HG02763 (cell line): ENCODE data around the gene ORM2.
"Not testable (repeated sequence)": the region's sequence is repeated elsewhere in the genome, so short reads cannot be mapped to it uniquely, and the experiment has no call there.

Source experiments
- ATAC-seq: cut with Tn5 transposase; IDR thresholded peaks from one replicate; pipeline ENCODE4 v1.9.1; 2021; ENCODE audit warnings: mild to moderate bottlenecking, moderate library complexity; ENCODE audit not compliant: unreplicated experiment

The ORM2 gene

DNA sequence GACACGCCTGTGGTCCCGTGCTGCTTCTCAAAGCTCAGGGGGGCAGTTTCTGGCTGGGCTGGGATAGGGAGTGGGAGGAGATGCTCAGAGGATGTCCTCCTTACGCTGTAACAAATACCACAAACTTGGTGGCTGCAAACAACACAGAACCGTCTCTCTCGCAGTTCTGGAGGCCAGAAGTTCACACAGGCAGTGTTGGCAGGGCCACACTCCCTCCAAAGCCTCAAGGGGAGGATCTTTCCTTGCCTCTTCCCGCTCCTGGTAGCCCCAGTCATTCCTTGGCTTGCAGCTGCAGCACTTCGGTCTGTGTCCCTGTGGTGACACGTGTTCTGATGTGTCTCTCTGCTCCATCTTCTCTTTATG, 17.2 kb upstream of the ORM2 start:
- ATAC-seq, result no peak

DNA sequence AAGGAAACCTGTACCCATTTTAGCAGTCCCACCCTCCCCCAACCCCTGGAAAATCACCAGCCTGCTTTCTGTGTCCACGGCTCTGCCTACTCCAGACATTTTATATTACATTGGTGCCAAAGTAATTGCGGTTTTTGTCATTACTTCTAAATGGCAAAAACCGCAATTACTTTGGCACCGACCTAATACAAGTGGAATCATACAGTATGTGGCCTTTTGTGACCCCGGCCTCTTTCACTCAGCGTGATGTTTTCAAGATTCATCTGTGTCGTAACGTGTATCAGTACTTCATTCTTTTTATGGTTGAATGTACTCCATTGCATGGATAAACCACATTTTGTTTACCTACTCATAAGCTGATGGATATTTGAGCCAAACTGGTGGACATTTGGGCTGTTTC, 16.5 kb upstream of the ORM2 start:
- no peak for ATAC-seq

DNA sequence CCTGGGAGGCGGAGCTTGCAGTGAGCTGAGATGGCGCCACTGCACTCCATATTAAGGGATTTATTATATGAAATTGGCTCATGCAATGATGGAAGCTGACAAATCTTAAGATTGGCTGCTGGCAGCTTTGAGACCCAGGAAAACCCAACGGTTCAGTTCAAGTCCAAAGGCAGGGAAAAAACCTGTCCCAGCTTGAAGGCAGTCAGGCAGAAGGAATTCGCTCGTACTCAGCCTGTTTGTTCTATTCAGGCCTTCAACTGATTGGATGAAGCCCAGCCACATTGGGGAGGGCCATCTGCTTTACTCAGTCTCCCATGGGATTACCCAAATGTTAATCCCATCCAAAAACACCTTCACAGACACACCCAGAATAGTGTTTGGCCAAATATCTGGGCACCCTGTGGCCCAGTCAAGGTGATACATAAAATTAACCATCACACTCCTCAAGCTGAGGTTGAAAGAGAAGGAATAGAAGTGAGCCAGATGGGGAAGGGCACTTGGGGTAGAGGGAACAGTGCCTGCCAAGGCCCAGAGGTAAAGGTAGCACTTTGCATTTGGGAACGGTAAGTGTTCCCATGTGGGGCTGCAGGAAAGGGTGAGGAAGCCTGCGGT, 15.3 kb upstream of the ORM2 start:
- ATAC-seq, result no peak

DNA sequence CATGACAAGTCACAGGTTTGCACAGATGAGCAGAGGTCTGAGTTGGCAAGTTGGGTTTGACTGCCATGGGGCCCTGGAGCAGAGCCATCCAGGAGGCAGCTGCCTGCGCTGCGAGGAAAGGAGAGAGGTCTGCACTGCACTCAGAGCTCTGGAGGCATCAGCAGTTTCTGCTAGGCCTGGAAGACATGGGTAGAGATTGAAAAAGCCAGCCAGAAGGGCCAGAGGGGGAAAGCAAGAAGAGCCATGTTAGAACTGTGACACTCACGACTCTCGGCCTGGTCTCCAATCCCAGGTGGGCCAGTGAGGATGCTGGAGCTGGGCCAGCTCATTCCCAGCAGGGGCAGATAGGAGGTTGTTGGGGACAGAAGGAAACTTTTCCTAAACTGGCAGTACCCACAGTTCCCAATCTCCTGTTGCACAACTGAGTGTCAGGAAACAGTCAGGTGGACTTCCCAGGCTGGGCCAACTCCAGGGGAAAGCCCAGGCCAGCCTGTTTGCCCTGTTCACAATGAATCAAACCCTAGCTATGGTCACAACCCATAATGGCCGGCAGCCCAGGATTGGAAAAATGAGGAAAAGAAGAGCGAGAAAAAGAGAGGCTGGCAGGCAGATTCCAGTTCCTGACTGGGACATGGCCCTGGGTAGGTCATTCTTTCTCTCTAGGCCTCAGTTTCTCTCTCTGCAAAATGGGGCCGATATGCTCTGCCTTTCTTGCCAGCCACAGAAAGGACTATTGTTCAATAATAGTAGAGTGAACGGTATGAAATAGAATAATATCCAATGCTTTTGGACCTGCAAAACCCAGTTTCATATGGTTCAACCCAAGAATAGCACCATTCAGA, 14.6 kb upstream of the ORM2 start:
- no peak for ATAC-seq

DNA sequence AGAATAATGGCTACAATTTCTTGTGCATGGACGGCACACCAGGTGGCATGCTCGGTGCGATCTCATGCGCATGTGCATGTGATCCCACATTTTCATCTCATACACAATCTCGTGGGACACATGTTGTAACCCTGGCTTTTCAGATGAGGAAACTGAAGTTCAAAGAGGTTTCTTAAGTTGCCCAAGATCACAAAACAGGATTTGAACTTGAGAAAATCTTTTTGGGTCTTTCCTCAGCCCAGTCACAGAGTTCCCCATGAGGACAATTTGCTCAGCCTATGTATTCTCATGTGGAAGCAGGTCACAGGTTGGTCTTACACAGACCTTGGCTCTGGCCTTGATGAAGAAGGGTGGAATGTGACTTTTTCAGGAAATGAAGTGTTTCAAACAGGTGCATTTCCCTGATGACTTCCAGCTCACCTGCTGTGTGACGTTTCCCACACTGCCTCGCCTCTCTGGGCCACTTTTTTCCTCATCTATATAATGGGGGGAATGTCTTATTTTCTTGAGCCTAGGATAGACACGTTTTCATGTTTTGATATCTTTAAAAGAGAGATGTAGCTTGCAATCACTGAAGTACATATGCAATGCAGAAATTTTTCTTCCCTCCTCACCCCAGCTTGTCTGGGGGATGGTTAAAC, 13.8 kb upstream of the ORM2 start:
- no peak for ATAC-seq

DNA sequence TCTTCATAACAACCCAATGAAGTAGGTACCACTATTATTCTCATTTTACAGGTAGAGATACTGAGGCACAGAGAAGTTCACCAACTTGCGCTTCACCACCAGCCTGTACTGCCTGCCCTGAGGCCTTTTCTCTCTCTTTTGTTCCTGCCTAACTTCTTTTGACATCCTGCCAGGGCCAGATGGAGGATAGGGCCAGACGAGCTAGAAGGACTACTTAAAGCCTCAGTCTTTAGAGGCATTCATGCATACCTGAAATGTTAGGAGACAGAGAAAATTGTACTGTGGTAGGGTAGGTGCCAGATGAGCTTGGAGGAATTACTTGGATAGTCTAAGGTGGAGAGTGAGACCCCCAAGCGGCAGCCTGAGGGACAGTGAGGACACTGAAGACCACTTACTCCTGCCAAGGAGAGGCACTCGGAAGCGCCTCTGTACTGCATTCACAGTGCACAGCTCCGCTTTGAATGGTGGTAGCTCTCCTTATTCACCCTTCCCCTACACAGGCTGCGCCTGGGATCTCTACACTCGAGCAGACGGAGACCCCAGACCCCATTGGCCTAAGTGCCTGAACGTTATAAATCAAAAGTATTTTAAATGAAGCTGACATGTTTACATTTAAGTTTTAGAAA, 13.0 kb upstream of the ORM2 start:
- no peak for ATAC-seq

DNA sequence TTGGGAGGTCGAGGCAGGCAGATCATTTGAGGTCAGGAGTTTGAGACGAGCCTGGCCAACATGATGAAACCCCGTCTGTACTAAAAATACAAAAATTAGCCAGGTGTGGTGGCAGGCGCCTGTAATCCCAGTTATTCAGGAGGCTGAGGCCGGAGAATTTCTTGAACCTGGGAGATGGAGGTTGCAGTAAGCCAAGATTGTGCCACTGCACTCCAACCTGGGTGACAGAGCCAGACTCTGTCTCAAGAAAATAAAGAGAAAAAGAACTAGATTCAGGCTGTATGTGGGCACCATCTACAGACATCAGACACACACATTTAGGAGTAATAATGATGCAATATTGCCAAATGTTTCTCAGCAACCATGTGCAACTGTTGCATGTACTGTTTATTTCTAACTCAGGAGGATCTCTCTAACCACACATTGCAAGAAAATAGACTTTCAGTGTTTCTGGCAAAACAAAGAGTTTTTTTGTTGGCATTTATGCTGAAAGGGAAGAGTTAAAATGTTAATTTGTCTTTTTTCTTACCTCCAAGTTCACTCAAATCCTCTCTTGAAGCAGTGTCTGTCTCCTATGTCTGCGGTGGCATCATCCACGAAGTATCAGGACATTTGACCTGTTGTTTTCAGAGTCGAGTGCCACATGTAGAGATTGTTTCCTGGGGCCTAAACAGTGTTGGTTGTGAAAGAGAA, 11.9 kb upstream of the ORM2 start:
- no peak for ATAC-seq

DNA sequence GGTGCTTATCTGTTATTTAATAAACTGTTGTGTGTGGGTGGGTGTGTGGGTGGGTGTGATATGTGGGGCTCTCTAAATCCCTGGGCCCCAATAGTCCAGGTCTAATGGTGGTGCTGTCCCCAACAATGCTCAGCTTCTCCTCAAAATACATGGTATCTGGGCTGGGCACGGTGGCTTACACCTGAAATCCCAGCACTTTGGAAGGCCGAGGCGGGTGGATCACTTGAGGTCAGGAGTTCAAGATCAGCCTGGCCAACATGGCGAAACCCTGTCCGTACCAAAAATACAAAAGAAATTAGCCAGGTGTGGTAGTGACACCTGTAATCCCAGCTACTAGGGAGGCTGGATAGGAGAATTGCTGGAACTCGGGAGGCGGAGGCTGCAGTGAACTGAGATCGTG, 11.3 kb upstream of the ORM2 start:
- no peak for ATAC-seq

DNA sequence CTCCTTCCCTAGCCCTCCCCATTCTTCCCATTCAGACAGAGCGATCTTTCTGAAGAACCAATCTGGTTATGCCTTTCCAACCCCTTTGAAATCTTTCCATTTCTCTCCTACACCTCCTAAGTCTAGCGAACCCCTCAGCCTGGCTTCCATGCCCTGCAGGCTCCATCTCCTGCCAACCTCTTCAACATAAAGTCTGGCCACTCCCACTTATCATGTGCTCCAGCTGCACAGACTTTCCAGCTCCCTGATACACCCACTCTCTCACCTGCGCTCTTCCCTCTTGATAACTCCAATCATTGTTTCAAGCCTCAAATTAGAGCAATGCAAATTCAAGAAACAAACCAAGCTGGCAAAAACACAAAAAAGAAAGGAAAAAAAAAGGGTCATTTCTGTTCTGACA, 10.5 kb upstream of the ORM2 start:
- ATAC-seq, result no peak

DNA sequence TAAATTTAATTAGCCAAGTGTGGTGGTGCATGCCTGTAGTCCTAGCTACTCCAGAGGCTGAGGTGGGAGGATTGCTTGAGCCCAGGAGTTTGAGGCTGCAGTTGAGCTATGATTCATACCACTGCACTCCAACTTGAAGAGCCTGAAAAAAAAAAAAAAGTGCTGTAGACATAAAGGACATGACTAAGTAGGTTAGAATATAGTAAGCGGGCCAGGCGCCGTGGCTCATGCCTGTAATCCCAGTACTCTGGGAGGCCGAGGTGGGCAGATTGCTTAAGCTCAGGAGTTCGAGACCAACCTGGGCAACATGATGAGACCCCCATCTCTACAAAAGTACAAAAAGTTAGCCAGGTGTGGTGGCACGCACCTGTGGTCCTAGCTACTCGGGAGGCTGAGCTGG, 9.0 kb upstream of the ORM2 start:
- ATAC-seq, result not testable (repeated sequence)

DNA sequence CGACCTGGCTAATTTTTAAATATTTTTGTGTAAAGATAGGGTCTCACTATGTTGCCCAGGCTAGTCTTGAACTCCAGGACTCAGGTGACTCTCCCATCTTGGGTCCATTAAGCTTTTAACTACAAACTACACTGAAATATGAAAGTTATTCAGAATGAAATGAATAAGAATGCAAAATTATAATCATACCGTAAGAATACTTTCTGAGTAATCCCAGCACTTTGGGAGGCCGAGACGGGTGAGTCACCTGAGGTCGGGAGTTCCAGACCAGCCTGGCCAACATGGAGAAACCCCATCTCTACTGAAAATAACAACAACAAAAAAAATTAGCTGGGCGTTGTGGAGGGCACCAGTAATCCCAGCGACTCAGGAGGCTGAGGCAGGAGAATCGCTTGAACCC, 7.9 kb upstream of the ORM2 start:
- no peak for ATAC-seq

DNA sequence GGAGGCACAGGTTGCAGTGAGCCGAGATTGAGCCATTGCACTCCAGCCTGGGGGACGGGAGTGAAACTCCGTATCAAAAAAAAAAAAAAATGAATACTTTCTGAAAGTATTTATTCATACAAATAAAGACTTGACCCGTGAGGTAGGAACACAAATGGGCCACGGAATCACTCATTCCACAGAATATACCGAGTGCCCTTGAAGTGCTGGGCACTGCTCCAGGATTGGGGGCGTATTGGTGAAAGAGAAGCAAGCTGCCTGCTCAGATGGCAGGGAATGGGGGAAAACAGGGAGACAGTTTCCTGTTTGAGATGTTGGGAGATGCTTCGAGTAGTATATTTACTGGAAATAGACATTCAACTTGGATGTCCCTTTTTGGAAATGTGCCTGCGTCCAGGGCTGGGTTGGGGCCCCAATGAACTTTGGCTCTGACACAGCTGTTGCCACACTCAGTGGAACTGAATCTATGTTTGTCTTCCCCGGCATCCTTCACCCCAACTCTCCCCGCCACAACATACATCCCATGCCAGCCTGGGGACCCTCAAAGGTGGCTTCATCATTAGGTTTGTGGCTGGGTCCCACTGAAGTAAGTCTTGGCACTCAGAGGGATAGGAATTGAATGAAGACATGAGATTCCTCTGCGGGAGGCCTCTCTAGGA, 7.4 kb upstream of the ORM2 start:
- not testable (repeated sequence) for ATAC-seq

DNA sequence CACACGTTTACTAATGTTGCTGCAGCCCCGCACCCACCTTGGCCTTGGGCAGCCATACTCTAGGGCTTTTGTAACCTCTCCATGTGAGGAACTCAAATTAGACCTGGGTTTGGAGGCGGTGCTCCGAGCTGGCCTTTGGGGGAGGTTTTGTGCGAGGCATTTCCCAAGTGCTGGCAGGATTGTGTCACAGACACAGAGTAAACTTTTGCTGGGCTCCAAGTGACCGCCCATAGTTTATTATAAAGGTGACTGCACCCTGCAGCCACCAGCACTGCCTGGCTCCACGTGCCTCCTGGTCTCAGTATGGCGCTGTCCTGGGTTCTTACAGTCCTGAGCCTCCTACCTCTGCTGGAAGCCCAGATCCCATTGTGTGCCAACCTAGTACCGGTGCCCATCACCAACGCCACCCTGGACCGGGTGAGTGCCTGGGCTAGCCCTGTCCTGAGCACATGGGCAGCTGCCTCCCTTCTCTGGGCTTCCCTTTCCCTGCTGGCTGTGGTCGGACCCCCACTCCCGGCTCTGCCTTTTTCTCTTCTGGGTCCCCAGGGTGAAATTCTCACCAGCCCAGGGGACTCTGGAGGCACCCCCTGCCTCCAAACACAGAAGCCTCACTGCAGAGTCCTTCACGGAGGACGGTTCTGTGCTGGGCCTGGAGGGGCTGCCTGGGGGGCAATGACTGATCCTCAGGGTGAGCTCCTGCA, 6.7 kb upstream of the ORM2 start, which contains the start of gene ORM1:
Gene ORM1 (plus strand): TSS at position 268 of the 701 bp plus-strand sequence. CDS start 36 bp downstream, at position 304.
- not testable (repeated sequence) for ATAC-seq

DNA sequence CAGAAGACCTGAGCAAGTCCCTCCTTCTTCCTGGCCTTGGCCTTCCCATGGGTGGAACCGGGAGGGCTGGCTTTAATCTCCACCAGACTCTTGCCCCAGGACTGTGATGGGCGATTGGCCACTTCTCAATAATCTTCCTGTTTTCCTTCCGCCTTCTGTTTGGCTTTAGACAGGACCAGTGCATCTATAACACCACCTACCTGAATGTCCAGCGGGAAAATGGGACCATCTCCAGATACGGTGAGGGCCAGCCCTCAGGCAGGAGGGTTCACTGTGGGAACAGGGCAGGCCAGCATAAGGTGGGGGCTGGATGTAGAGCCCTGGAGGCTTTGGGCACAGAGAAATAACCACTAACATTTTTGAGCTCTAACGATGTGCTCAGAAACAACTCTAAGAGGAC, 5.8 kb upstream of the ORM2 start:
- ATAC-seq, result not testable (repeated sequence)

DNA sequence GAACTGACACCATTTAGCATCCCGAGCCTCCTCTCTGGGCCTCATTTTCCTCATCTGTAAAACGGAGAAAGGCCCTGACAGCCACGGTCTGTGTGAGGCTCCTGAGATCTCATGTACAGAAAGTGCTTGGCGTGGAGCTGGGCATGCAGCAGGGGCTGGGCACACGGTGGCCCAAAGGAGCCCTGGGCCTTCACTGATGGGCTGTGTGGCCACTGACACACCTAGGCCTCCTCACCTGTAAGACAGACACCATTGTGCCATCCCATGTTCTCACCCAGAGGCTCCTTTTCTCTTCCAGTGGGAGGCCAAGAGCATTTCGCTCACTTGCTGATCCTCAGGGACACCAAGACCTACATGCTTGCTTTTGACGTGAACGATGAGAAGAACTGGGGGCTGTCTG, 5.2 kb upstream of the ORM2 start:
- no peak for ATAC-seq

DNA sequence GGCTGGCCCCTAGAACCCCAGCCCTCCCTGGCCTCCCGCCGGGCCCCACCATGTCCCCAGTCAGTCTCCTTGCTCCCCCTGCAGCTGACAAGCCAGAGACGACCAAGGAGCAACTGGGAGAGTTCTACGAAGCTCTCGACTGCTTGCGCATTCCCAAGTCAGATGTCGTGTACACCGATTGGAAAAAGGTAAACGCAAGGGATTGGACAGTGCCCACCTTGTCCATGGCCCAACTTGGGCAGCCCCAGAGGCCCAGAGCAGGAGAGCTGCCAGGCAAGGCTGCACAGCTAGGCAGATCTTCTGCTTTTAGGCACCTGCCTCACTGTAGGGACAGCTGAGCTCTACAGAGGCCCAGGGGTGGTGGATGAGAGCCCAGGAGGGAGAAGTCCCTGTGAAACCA, 4.7 kb upstream of the ORM2 start:
- ATAC-seq, result not testable (repeated sequence)

DNA sequence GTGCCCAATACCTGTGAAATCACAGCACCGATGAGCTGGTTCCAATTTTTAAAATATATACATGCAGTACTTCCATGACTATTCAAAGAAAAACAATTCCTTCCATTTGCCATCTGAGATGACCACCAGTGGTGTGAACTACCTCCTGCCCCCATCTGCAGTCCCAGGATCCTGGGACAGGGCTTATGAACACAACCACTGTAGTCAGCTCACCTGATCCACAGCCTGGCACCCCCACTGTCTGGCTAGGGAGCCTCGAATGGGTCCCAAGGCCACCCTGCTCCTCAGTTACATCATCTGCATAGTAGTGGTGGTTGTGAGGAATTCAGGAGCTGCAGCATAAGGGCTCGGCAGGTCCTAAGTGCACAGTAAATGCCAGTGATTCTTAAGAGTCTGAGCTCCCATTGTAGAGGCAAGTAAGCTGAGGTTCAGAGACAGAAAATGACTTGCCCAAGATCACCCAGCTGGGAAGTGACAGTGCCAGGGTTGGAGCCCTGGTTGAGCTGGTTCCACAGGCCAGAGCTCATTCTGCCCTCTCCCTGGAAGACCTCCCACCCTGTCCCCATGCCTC, 3.9 kb upstream of the ORM2 start:
- not testable (repeated sequence) for ATAC-seq

DNA sequence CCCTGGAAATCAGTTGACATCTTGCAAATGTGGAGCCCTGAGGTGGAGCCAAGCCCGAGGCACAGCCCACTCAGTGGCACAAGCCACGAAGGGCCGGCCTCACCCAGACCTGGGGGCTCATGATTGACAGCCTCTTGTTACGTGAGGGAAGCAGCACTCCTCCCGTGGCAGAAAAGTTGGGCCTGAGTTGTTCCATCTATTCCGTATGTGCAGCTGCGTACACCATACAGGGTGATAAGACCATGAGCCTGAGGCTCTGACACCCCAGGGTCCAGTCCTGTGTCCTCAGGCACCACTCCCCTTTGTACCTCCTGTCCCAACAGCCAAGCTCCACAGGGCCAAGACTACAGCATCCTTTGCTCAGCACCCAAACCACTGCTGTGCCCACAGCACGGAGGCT, 1.9 kb upstream of the ORM2 start:
- ATAC-seq, result no peak

DNA sequence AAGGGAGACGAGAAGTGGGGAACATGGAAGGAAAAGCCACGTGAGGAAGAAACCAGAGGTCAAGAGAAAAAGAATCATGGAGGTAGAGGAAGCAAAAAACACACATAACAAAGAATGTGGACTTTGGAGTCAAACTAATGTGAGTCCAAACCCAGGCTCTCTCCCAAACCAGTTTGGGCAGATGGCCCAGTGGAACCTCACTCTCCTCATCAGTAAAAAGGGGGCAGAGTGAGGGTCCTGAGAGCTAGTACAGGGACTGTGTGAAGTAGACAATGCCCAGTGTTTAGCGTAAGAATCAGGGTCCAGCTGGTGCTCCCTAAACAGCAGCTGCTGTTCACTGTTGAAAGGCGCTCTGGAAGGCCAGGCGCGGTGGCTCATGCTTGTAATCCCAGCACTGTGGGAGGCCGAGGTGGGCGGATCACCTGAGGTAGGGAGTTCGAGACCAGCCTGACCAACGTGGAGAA, 1.3 kb upstream of the ORM2 start:
- ATAC-seq, result not testable (repeated sequence)
